ENCODE data around the gene SYAP1.
"Not testable (repeated sequence)": the region's sequence is repeated elsewhere in the genome, so short reads cannot be mapped to it uniquely, and the experiment has no call there.

SYAP1 gene, protein sequence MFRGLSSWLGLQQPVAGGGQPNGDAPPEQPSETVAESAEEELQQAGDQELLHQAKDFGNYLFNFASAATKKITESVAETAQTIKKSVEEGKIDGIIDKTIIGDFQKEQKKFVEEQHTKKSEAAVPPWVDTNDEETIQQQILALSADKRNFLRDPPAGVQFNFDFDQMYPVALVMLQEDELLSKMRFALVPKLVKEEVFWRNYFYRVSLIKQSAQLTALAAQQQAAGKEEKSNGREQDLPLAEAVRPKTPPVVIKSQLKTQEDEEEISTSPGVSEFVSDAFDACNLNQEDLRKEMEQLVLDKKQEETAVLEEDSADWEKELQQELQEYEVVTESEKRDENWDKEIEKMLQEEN

DNA sequence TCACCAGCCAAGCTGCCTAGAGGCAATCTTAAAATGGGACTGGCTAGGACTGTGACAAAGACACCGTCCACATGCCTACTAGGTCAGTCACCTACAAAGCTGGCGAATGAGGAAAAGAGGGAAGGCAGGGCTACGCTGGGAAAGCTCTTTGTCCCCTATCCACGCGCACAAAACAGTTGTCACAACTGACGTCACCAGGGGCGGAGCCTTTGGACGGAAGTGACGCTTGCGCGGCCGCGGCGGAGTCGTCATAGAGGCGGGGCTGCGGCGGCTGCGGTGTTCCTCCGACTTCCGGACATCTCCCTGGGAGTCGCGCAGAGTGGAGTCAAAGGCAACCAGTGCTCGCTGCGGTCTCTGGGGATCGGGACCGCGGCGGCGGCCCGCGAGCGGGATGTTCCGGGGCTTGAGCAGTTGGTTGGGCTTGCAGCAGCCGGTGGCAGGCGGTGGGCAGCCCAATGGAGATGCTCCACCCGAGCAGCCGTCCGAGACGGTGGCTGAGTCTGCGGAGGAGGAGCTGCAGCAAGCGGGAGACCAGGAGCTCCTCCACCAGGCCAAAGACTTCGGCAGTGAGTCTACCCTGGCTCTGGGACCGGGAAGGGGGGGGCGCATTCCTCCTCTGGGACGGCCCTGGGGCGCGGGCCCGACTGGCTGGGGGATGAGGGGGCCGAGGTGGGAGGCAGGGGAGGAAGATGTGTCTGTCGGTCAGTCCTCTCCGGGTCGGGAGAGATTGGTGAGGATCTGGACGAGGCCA lies at the start of gene SYAP1:
SYAP1 (plus strand) TSS at position 279 of the 751 bp plus-strand sequence; CDS start at position 392, 113 bp downstream.
- DNase-seq, result peak; percentile 79

DNA sequence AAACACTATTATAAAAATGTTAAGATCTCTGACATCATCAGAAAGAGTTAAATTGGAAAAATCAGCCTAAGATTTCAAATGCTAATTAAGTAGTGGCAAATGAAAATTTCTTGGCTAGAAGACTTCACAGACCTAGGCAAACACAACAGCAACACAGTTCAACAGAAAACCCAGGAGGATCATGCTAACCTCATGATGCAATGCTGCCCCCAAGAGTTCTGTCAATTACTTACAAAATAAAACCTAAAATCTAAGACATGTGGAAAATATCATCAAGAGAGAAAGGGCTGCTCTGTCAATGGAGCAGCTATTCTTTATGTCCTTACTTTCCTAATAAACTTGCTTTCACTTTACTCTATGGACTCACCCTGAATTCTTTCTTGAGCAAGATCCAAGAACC lies 48.4 kb upstream of the SYAP1 start:
- DNase-seq, result no peak

DNA sequence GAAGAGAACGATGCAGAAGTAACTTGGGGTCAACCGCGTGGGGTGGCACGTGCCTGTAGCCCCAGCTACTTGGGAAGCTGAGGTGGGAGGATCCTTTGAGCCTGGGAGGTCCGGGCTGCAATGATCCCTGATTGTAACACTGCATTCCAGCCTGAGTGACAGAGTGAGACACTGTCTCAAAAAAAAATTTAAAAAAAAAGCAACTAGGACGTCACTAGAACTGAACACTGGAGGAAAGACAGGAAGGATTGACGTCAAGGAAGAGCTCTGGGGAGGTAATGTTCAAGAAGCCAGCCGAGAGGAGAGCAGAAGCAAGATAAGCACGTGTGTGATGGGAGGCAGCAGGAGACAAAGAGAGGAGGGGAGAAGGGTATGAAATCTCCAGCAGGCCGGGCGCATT lies 40.7 kb upstream of the SYAP1 start:
- DNase-seq, result no peak

DNA sequence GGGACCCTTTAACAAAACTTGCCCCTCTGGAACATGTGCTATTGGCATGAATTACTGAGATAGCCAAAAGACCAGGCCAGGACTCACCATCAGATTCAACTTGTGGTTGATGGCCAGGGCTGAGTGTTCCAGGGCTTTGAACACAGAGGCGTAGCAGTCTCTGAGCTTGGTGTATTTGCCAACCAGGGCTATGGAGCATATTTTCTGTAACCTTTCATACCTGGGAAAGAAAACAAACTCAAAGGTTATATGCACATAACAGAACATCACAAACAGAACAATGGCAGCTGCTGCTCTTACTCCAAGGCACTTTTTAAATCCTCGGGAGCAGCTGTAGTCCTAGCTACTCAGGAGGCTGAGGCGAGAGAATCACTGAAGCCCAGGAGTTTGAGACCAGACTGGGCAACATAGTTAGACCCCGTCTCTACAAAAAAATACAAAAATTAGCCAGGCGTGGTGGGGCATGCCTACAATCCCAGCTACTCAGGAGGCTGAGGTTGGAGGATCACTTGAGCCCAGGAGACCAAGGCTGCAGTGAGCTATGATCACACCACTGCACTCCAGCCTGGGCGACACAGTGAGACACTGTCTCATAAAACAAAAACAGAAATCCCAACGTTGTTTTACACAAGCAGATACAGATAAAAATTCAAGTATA lies 36.3 kb upstream of the SYAP1 start:
- DNase-seq, result no peak

DNA sequence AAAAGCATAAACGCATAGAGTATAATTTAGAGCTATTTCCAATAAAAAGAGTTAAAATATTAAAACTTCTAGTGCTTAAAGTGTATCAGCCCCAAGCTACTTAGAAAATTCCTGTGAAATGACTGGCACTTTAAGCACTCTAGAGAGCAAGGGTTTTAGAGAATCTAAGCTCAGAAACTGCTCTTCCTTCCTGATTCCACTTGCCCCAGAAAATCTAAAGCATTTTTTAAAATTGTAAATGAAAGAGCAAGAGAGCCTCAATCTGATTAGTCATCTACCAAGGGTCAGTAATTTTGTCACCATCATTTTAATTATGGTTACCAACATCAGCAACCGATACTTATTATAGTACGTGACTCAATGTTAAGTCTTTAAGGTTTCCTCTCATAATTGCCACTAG lies 31.9 kb upstream of the SYAP1 start:
- no peak for DNase-seq

DNA sequence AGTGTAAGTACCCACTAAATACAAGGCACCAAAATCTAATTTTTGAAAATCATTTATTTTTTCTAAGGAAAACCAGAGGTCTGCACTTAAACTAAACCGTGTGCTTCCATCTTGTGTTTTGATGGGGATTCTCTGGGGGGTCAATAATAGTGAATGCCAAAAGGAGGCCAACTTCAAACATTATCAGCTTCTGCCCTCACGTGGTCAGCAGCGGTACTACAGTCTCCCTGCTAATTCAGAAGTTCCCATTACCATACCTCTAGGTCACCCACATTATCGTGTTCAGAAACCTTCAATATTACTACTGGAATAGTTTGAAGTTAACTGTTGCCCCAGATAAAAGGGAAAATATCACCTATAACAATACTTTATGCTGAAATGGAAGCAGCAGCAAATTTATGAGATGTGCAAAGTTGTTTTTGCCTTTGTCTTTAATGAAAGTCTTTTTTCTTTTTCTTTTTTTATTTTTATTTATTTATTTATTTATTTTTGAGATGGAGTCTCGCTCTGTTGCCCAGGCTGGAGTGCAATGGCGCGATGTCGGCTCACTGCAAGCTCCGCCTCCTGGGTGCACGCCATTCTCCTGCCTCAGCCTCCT lies 24.2 kb upstream of the SYAP1 start:
- DNase-seq, result no peak

DNA sequence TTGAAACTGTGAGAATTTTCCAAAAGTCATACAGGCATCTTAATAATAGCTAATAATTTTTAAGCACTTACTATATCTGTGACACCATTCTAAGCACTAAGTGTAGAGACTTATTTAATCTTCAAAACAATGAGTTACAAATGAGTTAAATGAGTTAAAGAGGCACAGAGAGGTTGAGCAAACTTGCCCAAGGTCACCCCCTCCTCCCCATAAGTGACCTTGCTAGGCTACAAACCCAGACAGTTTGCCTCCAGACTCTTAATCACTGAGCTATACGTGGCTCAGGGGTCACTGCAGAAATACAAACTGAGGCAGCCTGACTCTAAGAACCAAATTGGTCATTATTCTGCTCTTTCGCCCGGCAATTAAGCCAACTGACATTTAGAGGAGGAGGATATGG lies 22.5 kb upstream of the SYAP1 start:
- DNase-seq, result no peak

DNA sequence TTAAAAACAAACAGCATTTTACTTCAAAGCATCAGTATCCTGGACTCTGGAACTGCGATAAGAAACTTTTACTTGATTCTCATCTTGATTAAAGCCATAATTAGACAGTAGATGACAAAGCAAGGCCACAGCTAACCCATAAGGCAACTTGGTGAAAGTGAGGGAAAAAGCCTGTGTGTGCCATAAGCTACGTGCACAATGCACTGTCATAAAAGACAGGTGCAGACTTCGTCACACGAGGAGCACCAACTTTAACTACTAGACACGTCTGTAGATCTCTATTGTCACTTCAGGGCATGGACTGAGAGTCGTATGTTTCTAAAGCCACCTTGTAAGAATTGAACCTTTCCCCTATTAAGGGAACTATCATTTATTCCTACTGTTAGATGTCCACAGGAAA lies 20.0 kb upstream of the SYAP1 start:
- no peak for DNase-seq

DNA sequence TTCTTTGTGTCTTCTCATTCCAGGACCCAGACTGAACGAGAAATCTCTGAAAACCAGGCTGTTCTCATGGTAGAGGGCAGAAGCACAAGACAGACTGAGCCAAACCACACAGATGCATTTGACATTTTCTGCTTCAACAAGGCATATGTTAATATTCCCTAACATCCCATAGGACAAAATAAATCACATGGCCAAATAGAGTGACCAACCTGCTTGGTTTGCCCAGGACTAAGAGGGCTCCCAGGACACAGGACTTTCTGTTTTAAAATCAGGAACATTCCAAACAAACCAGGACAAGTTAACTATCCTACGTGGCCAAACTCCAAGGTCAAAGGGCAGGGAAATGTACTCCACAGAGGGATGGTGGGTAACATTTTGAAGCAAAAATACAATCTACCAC lies 18.7 kb upstream of the SYAP1 start:
- no peak for DNase-seq

DNA sequence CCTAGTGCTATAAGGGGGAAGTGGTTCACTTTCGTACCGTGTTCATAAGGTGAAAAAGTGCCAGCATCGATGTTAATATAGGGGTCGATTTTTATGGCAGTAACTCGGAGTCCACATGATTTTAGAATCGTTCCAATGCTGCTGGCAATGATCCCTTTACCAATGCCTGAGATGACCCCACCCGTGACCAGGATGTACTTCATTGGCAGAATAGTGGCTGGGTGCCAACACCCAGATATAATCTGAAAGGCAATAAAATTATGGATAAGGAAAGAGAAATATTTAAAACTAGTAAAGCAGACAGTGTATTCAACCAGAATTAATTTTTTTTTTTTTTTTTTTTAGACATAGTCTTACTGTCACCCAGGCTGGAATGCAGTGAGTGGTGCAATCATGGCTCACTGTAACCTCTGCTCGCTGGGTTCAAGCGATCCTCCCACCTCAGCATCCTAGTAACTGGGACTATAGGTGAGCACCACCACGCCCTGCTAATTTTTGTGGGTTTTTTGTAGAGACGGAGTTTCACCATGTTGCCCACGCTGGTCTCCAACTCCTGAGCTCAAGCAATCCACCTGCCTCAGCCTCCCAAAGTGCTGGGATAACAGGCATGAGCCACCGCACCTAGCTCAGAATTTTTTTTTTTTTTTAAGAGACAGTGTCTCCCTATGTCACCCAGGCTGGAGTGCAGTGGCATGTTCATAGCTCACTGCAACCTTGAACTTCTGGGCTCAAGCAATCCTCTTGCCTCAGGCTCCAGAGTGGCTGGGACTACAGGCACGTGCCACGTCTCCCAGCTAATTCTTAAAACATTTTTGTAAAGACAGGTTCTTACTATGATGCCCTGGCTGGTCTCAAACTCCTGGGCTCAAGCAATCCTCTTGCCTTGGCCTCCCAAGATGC lies 16.5 kb upstream of the SYAP1 start:
- no peak for DNase-seq

DNA sequence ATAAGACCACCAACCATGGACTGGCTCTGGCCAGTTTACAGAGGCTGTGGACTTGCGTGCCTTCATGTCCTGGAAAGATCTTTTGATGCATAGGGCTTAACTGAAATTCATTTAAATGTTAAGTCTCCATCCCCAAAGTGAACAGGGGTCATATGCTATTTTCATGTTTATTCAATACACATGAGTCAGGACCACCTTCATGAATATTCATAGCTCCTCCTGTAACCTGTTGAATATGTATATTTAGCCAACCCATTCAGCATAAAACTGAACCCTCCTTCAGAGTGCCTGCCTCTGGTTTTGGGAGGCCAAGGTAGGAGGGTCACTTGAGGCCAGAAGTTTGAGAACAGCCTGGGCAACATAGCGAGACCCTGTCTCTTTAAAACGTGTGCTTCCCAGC lies 14.0 kb upstream of the SYAP1 start:
- no peak for DNase-seq

DNA sequence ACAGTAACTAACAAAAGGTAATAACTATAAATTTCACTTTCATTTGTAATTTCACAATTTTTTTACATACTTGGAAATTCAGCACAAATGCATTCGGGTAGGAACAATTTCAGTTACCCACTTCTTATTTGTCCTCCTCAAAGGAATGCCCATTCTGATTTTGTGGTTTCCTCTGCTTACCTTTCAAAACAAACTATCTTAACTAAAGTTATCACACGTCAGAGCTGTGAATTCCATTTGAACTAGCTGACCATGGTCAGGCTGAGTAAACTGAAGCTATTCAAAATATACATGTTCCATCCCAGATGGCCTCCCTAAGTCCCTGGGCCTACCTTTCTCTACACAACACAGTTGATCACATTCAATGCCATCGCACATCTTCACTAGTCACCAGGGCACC lies 11.4 kb upstream of the SYAP1 start:
- no peak for DNase-seq

DNA sequence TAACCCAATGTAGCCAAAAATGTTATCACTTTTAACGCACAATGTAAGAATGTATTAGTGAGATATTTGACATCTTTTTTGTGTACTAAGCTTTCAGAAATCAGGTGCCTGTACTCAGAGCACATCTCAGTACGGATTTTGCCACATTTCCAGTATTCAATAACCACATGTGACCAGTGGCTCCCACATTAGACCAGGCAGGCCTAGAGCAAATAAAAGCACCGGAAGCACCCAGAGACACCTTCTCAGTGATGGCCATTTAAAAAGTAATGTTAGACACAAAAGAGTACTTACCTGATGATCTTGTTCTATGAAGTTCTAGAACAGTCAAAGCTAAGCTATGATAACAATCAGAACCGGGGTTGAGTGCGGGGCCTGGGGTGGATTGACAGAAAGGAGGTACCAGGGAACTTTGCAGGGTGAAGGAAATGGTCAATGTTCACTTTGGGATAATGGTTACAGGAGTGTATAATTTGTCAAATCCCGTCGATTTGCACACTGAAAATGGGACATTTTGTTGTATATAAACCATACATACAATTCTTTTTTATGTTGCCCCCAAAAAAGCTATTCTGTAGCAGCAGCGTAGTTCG lies 8.1 kb upstream of the SYAP1 start:
- DNase-seq, result no peak

DNA sequence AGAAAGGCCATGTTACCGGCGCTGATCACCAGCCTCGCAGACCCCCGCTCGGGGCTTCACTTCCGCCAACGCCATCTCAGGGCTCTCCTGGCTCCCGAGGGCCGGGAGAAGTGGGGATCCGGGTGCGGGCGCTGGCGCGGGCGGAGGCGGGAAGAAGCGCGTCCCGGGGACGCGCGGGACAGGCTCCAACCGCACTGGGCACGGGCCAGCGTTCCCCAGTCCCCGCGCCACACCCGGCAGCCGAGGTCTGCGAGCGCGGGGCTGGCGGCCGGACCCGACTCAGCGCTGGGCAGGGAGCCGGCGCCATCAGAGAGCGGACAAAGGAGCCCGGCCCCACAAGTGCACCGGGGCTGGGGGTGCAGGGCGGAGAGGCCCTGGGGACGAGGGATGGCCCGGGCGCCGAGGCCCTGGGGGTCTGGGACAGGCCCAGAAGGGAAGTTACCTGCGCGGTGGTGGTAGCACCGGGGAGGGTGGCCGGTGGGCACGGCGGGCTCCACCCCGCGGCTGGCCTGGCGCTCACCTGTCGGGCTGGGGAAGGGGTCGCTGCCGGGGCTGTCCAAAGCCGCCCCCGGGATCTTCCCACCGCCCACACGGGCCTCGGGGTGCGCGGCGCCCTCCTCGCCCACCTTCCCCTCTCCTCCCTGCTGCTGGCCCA lies 7.4 kb upstream of the SYAP1 start:
- DNase-seq, result no peak

DNA sequence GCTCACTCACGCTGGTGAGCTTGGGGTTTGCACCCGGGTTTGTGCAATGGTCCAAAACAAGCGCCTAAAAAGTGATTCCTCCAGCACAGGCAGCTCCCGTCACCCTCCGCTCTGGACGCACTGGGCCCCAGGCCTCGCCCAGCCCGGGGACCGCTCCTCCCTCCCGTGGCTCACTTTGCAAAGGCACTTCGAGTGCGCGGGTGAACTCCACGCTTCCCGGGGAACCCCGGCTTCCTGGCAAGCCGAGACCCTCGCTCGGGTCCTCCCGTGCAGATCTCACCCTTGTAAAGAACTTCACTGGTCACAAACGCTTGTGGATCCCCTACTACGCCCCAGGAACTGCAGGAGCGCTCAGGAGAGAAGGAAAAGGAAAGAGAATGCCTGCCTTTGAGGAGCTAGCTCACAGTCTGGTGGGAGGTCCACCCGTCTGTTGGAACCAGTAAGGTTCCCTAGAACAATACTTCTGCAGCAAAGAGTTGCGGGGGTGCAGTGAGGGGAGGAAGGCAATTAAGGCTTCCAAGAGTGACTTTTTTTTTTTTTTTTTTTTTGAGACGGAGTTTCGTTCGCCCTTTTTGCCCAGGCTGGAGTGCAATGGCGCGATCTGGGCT lies 6.8 kb upstream of the SYAP1 start, which contains the start of gene CTPS2:
CTPS2 (minus strand) TSS at position 122 of the 608 bp plus-strand sequence. CDS start 9,767 bp downstream, outside the sequence.
- DNase-seq, result no peak

DNA sequence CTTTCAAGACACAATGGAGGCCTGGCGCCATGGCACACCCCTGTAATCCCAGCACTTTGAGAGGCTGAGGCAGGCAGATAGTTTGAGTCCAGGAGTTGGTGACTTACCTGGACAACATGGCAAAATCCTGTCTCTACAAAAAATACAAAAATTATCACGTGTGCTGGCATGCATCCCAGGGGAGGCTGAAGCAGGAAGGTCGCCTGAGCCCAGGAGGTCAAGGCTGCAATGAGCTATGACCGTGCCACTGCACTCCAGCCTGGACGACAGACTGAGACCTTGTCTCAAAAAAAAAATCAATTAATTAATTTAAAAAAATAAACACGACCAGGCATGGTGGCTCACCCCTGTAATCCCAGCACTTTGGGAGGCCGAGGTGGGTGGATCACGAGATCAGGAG lies 4.9 kb upstream of the SYAP1 start:
- DNase-seq, result no peak

DNA sequence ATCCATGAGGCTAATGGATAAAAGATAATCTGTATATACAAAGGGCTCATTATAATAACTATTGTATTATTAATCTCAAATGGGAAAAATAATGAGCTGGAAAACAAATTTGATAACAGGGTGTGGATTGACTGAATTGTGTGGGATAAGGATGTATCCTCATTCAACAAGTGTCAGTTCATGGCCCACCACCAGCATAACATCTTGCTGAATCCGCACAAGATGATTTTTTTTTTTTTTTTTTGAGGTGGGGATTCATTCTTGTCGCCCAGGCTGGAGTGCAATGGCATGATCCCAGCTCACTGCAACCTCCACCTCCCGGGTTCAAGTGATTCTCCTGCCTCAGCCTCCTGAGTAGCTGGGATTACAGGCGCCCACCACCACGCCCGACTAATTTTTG lies 3.8 kb upstream of the SYAP1 start:
- DNase-seq, result not testable (repeated sequence)

DNA sequence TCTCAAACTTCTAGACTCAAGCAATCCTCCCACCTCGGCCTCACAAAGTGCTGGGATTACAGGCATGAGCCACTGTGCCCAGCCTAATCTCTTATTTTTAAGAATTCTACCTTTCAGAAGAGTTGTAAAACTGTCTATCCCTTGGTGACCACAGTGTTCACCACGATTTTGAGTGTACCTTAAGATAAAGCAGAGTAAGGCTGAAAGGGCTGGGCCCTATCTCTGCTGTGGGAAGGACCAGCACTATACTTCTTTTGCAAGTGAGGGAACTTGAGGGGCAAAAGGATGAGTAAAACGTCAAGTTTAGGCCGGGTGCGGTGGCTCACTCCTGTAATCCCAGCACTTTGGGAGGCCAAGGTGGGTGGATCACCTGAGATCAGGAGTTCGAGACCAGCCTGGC lies 3.0 kb upstream of the SYAP1 start:
- not testable (repeated sequence) for DNase-seq

DNA sequence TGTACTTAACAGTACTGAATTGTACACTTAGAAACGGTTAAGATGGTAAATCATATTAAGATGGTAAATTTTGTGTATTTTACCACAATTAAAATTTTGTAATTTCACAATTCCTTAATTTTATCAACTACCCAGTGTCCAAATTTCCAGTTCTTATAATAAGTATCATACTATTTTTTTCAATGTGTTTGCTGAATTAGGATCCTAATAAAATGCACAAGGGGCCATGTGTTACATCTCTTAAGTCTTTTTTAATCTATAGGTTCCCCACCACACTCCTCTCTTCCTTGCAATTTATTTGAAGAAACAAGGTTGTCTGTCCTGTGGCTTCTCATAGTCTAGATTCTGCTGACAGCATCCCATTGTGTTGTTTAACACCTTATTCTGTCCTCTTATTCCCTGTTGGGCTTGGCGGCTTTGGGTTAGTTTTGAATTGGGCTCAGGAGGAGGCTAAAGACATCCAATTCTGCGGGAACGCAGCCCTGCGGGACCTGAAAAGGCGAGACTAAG lies 533 bp upstream of the SYAP1 start:
- no peak for DNase-seq

DNA sequence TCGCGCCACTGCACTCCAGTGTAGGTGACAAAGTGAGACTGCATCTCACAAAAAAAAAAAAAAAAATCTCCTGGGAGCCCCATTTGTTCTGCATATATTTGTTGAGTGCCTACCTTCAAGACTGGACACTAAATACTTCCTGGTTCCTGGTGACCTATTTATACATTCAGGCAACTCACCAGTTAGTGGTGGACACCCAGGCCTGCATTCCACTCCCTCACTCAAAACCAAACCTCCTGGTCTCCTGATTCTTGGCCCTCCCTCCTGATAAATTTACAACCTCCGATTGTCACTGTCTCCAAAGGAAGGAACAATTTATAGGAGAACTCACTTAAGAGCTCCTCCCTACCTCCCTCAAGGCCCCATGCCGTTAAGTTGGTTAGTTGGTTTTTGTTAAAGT lies 3.1 kb downstream of the SYAP1 start:
- no peak for DNase-seq

DNA sequence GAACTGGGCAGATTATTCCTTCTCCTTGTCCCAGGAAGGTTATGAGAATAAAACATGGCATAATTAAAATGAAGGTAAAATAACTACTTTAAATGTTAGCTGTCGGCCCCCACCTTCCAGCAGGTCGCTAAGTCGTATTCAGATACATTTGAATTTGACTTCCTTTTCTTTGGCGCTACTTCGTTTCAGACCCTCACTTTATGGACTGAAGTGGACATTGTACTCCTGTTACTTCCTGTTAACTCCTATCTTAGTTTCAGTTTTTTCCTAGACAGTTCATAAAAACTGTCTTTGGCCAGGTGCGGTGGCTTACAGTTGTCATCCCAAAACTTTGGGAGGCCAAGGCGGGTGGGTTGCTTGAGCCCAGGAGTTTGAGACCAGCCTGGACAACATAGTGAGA lies 5.7 kb downstream of the SYAP1 start:
- DNase-seq, result no peak
